MM.1S (cell line): ENCODE measurements around the gene MBP.

Source experiments
- DNase-seq: peaks from one replicate; pipeline ENCODE4 v3.0.0-alpha.2; 2015
- H2AFZ ChIP-seq: fragments of 300-600 bp; sonication (generic); 2 replicates; pipeline ENCODE4 v1.6.0; 2016; ENCODE audit warnings: antibody characterized with exemption, low read length
- H3F3A ChIP-seq: fragments of 300-600 bp; sonication (generic); 2 replicates; pipeline ENCODE4 v1.6.1; 2016; ENCODE audit warnings: mild to moderate bottlenecking, antibody characterized with exemption, low read length, moderate library complexity, mixed read lengths; ENCODE audit not compliant: insufficient read depth
- H3K27ac ChIP-seq: fragments of 300-600 bp; sonication (generic); 2 replicates; pipeline ENCODE4 v1.5.1; 2016; ENCODE audit warnings: mild to moderate bottlenecking, low read length
- H3K27me3 ChIP-seq: fragments of 300-600 bp; sonication (generic); replicated peaks from 2 replicates; pipeline ENCODE4 v1.6.0; 2016; ENCODE audit warnings: low read length; ENCODE audit not compliant: insufficient read depth
- H3K36me3 ChIP-seq: fragments of 300-600 bp; sonication (generic); replicated peaks from 2 replicates; pipeline ENCODE4 v1.6.1; 2016; ENCODE audit warnings: mild to moderate bottlenecking, low read length, mixed read lengths; ENCODE audit not compliant: insufficient read depth
- H3K4me1 ChIP-seq: fragments of 300-600 bp; sonication (generic); 2 replicates; pipeline ENCODE4 v1.6.1; 2016; ENCODE audit warnings: low read length, mixed read lengths
- H3K4me2 ChIP-seq: fragments of 300-600 bp; sonication (generic); 2 replicates; pipeline ENCODE4 v1.6.0; 2016; ENCODE audit warnings: low read depth, low read length
- H3K4me3 ChIP-seq: fragments of 300-600 bp; sonication (generic); 2 replicates; pipeline ENCODE4 v1.5.1; 2016; ENCODE audit warnings: low read length, mixed read lengths
- H3K79me2 ChIP-seq: fragments of 300-600 bp; sonication (generic); 2 replicates; pipeline ENCODE4 v1.6.1; 2016; ENCODE audit warnings: mixed run types, low read length, mixed read lengths
- H3K9ac ChIP-seq: fragments of 300-600 bp; sonication (generic); 2 replicates; pipeline ENCODE4 v1.6.1; 2016; ENCODE audit warnings: low read length, mixed read lengths
- H3K9me2 ChIP-seq: fragments of 300-600 bp; sonication (generic); replicated peaks from 2 replicates; pipeline ENCODE4 v1.6.1; 2016; ENCODE audit warnings: mild to moderate bottlenecking, low read length, mixed read lengths; ENCODE audit not compliant: insufficient read depth
- H3K9me3 ChIP-seq: fragments of 300-600 bp; sonication (generic); replicated peaks from 2 replicates; pipeline ENCODE4 v1.6.1; 2016; ENCODE audit warnings: mild to moderate bottlenecking, low read length, mixed read lengths; ENCODE audit not compliant: insufficient read depth
- H4K20me1 ChIP-seq: fragments of 300-600 bp; sonication (generic); 2 replicates; pipeline ENCODE4 v1.6.1; 2016; ENCODE audit warnings: mild to moderate bottlenecking, low read length, moderate library complexity, mixed read lengths; ENCODE audit not compliant: insufficient read depth
- EZH2 ChIP-seq: fragments of 300-600 bp; sonication (generic); optimal IDR thresholded peaks from 2 replicates; pipeline ENCODE3; 2017; ENCODE audit warnings: low read depth, mild to moderate bottlenecking, antibody characterized with exemption, low read length, mixed read lengths
- EZH2phosphoT487 ChIP-seq: fragments of 300-600 bp; sonication (generic); IDR thresholded peaks from 2 replicates; pipeline ENCODE4 v1.6.1; 2018; ENCODE audit warnings: antibody characterized with exemption, low read length
- TF ChIP-seq, protein P1 (sequence below): fragments of 300-600 bp; sonication (generic); IDR thresholded peaks from 2 replicates; pipeline ENCODE4 v1.5.1; 2016; ENCODE audit warnings: antibody characterized with exemption, low read length, mixed read lengths

MBP gene

DNA sequence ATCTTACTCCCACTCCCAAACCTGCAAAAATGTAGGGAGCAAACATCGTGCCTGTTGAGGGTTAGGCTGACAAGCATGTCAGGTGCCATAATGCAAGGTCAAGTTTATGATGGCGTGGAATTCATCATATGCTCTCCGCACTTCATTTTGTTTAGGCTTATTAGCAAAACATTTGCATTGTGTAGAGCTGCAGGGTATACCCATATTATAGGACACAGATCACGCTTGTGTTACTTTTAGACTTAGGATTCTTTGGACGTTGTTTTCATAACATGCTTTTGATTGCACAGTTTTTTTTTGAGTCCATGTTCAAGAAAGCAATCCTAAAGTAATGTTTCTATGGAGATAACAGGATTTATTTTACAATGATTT is 22.9 kb downstream of the MBP start:
- no peak for DNase-seq
- Histone ChIP-seq H3K9me2 (no peaks in the 10 kb centered on the region), H3K4me2 (no peak overlapping the region), H3K79me2 (no peaks in the 10 kb centered on the region), H3K9ac (no peak overlapping the region), H3K27ac (no peak overlapping the region), H4K20me1 (no peaks in the 10 kb centered on the region), H3K4me3 (no peak overlapping the region), H3K36me3 (no peaks in the 10 kb centered on the region), H3F3A (0 out of 2 replicates have a peak, but pooled peaks cover 2% of the 10 kb centered on the region), H3K4me1 (peaks cover 14% of the 10 kb centered on the region; the same call in 1 of the 2 replicates), H3K27me3 (no peaks in the 10 kb centered on the region), H2AFZ (no peak overlapping the region), H3K9me3 (no peaks in the 10 kb centered on the region)
- TF ChIP-seq EZH2 (no peak), EZH2phosphoT487 (no peak)
- TF ChIP-seq, protein P1, sequence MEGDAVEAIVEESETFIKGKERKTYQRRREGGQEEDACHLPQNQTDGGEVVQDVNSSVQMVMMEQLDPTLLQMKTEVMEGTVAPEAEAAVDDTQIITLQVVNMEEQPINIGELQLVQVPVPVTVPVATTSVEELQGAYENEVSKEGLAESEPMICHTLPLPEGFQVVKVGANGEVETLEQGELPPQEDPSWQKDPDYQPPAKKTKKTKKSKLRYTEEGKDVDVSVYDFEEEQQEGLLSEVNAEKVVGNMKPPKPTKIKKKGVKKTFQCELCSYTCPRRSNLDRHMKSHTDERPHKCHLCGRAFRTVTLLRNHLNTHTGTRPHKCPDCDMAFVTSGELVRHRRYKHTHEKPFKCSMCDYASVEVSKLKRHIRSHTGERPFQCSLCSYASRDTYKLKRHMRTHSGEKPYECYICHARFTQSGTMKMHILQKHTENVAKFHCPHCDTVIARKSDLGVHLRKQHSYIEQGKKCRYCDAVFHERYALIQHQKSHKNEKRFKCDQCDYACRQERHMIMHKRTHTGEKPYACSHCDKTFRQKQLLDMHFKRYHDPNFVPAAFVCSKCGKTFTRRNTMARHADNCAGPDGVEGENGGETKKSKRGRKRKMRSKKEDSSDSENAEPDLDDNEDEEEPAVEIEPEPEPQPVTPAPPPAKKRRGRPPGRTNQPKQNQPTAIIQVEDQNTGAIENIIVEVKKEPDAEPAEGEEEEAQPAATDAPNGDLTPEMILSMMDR: no peak

DNA sequence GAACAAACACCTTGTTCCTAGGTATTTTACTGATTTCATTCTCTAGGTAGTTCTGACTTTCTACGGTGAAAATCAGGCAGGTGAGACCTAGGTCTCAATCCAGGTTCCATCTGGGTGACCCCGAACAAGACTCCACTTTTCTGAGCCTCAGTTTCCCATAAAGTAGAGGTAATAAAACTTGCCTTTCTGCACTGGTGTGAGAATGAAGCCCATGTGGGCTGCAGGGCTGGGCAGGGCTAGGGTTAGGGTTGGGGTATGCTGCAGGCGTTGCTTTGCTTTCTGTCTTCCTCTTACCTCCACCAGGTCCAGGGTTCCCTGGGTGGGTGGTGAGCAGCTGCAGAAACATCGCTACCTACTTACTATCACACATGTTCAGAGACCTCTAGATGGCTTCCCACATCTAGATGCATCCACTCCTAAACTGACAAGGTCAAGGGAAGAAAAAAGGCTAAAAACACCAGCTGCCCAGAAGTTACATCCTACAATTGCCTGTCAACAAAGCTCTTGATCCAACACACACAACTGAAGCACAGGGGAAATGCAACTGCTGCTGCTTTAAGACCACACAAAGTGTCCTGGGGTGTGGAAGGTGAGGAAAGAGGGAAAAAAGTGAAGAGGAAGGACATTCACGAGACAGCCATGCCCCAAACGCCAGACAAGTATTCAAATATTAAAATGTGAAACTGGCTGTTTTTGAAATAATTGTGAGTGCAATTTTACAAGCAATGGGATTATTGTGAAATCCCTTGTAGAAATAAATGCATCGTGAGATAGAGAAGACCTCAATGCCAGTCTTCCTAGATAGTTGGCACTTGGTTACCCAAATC is 23.5 kb downstream of the MBP start:
- no peaks in the 10 kb centered on the region for H3K79me2 ChIP-seq
- H3K4me3 ChIP-seq: no peak overlapping the region
- H2AFZ ChIP-seq: no peak overlapping the region
- no peaks in the 10 kb centered on the region for H3K9me2 ChIP-seq
- H3K4me1 ChIP-seq: peaks cover 14% of the 10 kb centered on the region; the same call in 1 of the 2 replicates
- H3K9ac ChIP-seq: no peak overlapping the region
- TF ChIP-seq EZH2phosphoT487 (no peak), EZH2 (no peak)
- TF ChIP-seq, protein P1: no peak
- no peaks in the 10 kb centered on the region for H3K9me3 ChIP-seq
- H3K27me3 ChIP-seq: no peaks in the 10 kb centered on the region
- no peaks in the 10 kb centered on the region for H3K36me3 ChIP-seq
- no peak for DNase-seq
- no peak overlapping the region for H3K27ac ChIP-seq
- 0 out of 2 replicates have a peak, but pooled peaks cover 2% of the 10 kb centered on the region for H3F3A ChIP-seq
- no peak overlapping the region for H3K4me2 ChIP-seq
- H4K20me1 ChIP-seq: no peaks in the 10 kb centered on the region

DNA sequence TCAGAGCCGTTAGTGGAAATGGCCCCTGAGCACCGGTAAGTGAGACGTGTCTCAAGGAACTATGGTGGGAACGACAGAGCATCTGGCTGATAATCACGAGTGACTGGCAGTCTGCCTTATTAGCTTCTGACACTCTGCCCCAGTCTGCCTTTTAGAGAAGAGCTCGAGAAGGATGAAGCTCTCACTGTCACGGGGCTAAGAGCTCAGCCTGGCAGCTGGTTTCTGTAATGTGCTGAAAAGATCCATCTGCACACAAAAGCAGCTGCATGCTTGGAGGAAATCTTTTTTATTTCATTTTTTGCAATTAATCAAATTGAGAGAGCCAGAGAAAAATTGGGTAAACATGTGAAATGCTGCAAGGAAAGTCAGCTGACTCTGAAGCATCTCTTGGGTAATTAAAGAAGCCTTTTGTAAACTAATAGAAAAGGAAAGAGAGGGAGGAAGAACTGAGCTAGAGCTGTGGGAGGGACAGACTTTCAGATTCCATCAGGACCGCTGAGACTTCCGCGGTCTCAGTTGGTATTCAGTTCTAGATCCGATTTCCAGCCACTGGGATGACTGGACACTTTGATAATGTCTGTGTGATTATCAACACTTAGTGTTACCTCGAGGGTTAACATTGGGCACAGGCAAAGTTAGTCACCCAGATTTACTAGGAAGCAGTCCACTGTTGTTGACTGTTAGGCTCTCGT is 24.4 kb downstream of the MBP start:
- Histone ChIP-seq H3K79me2 (no peaks in the 10 kb centered on the region), H3K27me3 (no peaks in the 10 kb centered on the region), H3K27ac (peak overlapping the region; percentile 25; the same call in 1 of the 2 replicates), H3K4me2 (peak overlapping the region; percentile 53), H4K20me1 (no peaks in the 10 kb centered on the region), H3K9me2 (no peaks in the 10 kb centered on the region), H3F3A (peaks cover 2% of the 10 kb centered on the region; the same call in 1 of the 2 replicates), H2AFZ (no peak overlapping the region), H3K9ac (no peak overlapping the region), H3K36me3 (no peaks in the 10 kb centered on the region), H3K4me3 (no peak overlapping the region), H3K9me3 (no peaks in the 10 kb centered on the region), H3K4me1 (peaks cover 17% of the 10 kb centered on the region)
- TF ChIP-seq, protein P1: no peak
- TF ChIP-seq EZH2: no peak
- TF ChIP-seq EZH2phosphoT487: no peak
- peak; percentile 26 for DNase-seq
